CD4-positive, alpha-beta T cell (primary cell): Measurements from ENCODE around the gene HSDL1. TPM values are rescaled to one million over a fixed set of nuclear protein-coding genes. Genes with fewer than 3 reads are reported as not detected.
"Not testable (repeated sequence)": the region's sequence is repeated elsewhere in the genome, so short reads cannot be mapped to it uniquely, and the experiment has no call there.

ENCODE experiments used
- ATAC-seq: fragments of 200-7000 bp; cut with Tn5 transposase; one replicate; pipeline ENCODE4 v1.10.0; 2022; ENCODE audit warnings: mild to moderate bottlenecking; ENCODE audit not compliant: poor library complexity
- CTCF ChIA-PET: fragments of 350-600 bp; sonication (Branson Sonifier 250); formaldehyde crosslinking; loops from one replicate; lab custom pipeline; 2021; ENCODE audit warnings: antibody characterized with exemption, inconsistent platforms; lab: Charles Lee
- POLR2A ChIA-PET: fragments of 350-600 bp; sonication (Branson Sonifier 250); formaldehyde crosslinking; loops from one replicate; lab custom pipeline; 2021; ENCODE audit warnings: antibody characterized with exemption, inconsistent platforms; lab: Charles Lee
- DNase-seq, 14 experiments: peaks; one replicate each; pipeline ENCODE4 v3.0.0-alpha.2; 2013 to 2020; ENCODE audit warnings: mixed read lengths in 2 of 14
- H3K27ac ChIP-seq, 2 donors: one replicate each; pipeline versions ENCODE4 v1.5.1 to v1.7.0; 2013; ENCODE audit warnings: low read length in 2 of 2, low read depth in 1 of 2, mild to moderate bottlenecking in 1 of 2
- H3K27me3 ChIP-seq, 2 experiments: 1 replicate in 1 of 2; 2 replicates in 1 of 2; pipeline versions ENCODE4 v1.6.1 to v1.7.0; 2013; ENCODE audit warnings: low read length in 2 of 2, control low read depth in 1 of 2, mild to moderate bottlenecking in 1 of 2, moderate library complexity in 1 of 2; ENCODE audit not compliant: insufficient read depth in 2 of 2, control insufficient read depth in 1 of 2
- H3K36me3 ChIP-seq: one replicate; pipeline ENCODE4 v1.6.1; 2013; ENCODE audit warnings: low read length, control low read depth; ENCODE audit not compliant: insufficient read depth
- H3K4me1 ChIP-seq: one replicate; pipeline ENCODE4 v1.6.1; 2013; ENCODE audit warnings: low read length, control low read depth; ENCODE audit not compliant: insufficient read depth
- H3K4me3 ChIP-seq: one replicate; pipeline ENCODE4 v1.5.1; 2013; ENCODE audit warnings: mild to moderate bottlenecking, low read length, moderate library complexity
- H3K9me3 ChIP-seq, 2 experiments: 1 replicate in 1 of 2; 2 replicates in 1 of 2; pipeline versions ENCODE4 v1.6.1 to v1.7.0; 2013; ENCODE audit warnings: low read length in 2 of 2, mild to moderate bottlenecking in 2 of 2, control low read depth in 1 of 2, moderate library complexity in 1 of 2; ENCODE audit not compliant: control insufficient read depth in 1 of 2, insufficient read depth in 1 of 2
- H3K27ac Mint-ChIP-seq: one replicate; pipeline ENCODE4 v1.8.0; 2020; ENCODE audit warnings: mixed read lengths
- H3K27me3 Mint-ChIP-seq: one replicate; pipeline ENCODE4 v1.8.0; 2021; ENCODE audit warnings: mixed read lengths
- H3K36me3 Mint-ChIP-seq: one replicate; pipeline ENCODE4 v1.8.0; 2021; ENCODE audit warnings: low read depth, mixed read lengths
- H3K4me1 Mint-ChIP-seq: one replicate; pipeline ENCODE4 v1.8.0; 2021; ENCODE audit warnings: low read depth, mixed read lengths
- H3K4me3 Mint-ChIP-seq: one replicate; pipeline ENCODE4 v1.8.0; 2020; ENCODE audit warnings: mild to moderate bottlenecking, mixed read lengths
- H3K9me3 Mint-ChIP-seq: one replicate; pipeline ENCODE4 v1.8.0; 2020; ENCODE audit warnings: mixed read lengths
- intact Hi-C, 2 experiments: fragments of 100-400 bp; cut with DNase I in 1 of 2; cut with micrococcal nuclease in 1 of 2; formaldehyde crosslinking; loops; one replicate each; pipeline versions ENCODE4 v1.15.1 to v1.9.0; 2023 to 2025; cut with DNase I, micrococcal nuclease
- total RNA-seq, 174 experiments: library from RNA in 2 of 174; stranded (reverse) in 2 of 174; gene quantifications; one replicate each; pipeline ENCODE4 v1.2.3 and lab custom pipeline; 2021 to 2026
- TF ChIP-seq, protein P1 (sequence below): fragments of 200-600 bp; IDR thresholded peaks from one replicate; pipeline ENCODE4 v1.8.0; 2022; ENCODE audit warnings: antibody characterized with exemption, mild to moderate bottlenecking

HSDL1 gene
- total RNA-seq, 2 experiments from 2014 or later, result 9.4 to 12.1 TPM

DNA sequence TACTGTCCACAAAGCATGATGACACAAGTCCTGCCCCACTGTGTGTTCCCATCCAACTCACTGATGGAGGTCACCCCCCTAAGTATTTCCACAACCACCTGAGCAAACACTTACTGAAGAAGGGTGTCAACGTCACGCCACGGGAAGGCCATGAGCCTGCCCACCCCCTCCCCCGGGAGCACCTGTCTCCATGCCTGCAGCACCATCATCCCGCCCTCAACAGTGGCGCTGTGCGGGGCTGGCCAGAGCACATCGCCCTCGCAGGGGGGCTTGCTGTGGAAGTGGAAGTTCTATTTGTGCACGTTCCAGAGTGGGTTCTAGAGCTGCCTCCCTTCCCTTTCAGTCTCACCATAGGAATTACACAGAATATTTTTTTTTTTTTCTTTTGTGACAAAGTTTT is 24.0 kb downstream of the HSDL1 start:
- H3K27ac Mint-ChIP-seq, result no peak overlapping the region

DNA sequence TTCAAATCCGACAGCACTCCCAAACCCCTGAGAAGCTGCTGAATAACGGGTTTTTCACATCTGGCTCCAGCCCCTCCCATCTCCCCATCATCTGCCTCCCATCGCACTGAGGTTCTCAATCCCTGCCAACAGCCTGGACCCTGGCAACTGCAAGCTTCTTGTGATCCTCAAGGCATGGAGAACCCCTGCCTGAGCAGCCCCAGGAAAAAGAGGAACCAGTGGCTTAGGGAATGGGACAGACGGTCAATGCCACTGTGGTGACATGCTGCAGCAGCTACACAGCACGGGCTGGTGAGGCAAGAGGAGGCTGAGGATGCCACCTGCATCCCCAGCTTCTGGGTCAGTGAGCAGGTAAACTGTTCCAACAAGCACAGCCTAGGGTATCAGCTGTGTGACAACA is 25.0 kb downstream of the HSDL1 start:
- Mint-ChIP-seq H3K36me3 (peaks cover 29% of the 10 kb centered on the region), H3K27ac (no peak overlapping the region), H3K9me3 (no peaks in the 10 kb centered on the region), H3K4me1 (peaks cover 26% of the 10 kb centered on the region), H3K27me3 (no peaks in the 10 kb centered on the region), H3K4me3 (no peak overlapping the region)
- intact Hi-C loops, result no loop called here
- H3K9me3 ChIP-seq, result no peaks in the 10 kb centered on the region
- ATAC-seq (no peak), DNase-seq (no peak)
- no peak overlapping the region for H3K4me3 ChIP-seq
- TF ChIP-seq, protein P1, sequence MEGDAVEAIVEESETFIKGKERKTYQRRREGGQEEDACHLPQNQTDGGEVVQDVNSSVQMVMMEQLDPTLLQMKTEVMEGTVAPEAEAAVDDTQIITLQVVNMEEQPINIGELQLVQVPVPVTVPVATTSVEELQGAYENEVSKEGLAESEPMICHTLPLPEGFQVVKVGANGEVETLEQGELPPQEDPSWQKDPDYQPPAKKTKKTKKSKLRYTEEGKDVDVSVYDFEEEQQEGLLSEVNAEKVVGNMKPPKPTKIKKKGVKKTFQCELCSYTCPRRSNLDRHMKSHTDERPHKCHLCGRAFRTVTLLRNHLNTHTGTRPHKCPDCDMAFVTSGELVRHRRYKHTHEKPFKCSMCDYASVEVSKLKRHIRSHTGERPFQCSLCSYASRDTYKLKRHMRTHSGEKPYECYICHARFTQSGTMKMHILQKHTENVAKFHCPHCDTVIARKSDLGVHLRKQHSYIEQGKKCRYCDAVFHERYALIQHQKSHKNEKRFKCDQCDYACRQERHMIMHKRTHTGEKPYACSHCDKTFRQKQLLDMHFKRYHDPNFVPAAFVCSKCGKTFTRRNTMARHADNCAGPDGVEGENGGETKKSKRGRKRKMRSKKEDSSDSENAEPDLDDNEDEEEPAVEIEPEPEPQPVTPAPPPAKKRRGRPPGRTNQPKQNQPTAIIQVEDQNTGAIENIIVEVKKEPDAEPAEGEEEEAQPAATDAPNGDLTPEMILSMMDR, result no peak
- no peaks in the 10 kb centered on the region for H3K27me3 ChIP-seq
- no peaks in the 10 kb centered on the region for H3K36me3 ChIP-seq
- H3K27ac ChIP-seq, result no peak overlapping the region
- ChIA-PET CTCF (interaction anchor here (0.6 to 1.0 kb wide), 2 partner anchors 13 to 67 kb away, joined by 3 to 4 read pairs; partner anchors contain the start of gene TAF1C), POLR2A (no interaction called here)
- peaks cover 20% of the 10 kb centered on the region for H3K4me1 ChIP-seq

More for the DNA sequence above, 24.0 kb downstream of the HSDL1 start:
- H3K9me3 Mint-ChIP-seq, result no peaks in the 10 kb centered on the region
- no peak overlapping the region for H3K4me3 Mint-ChIP-seq
- ChIA-PET POLR2A (no interaction called here), CTCF (no interaction called here)
- H3K36me3 Mint-ChIP-seq, result peaks cover 33% of the 10 kb centered on the region
- no peak overlapping the region for H3K4me3 ChIP-seq
- H3K9me3 ChIP-seq, result no peaks in the 10 kb centered on the region
- TF ChIP-seq, protein P1, result no peak
- peaks cover 16% of the 10 kb centered on the region for H3K4me1 Mint-ChIP-seq
- intact Hi-C loops, result no loop called here
- H3K27me3 Mint-ChIP-seq, result no peaks in the 10 kb centered on the region
- DNase-seq (no peak), ATAC-seq (no peak)
- H3K4me1 ChIP-seq, result peaks cover 13% of the 10 kb centered on the region
- H3K27ac ChIP-seq, result no peak overlapping the region
- H3K27me3 ChIP-seq, result no peaks in the 10 kb centered on the region
- H3K36me3 ChIP-seq, result no peaks in the 10 kb centered on the region

DNA sequence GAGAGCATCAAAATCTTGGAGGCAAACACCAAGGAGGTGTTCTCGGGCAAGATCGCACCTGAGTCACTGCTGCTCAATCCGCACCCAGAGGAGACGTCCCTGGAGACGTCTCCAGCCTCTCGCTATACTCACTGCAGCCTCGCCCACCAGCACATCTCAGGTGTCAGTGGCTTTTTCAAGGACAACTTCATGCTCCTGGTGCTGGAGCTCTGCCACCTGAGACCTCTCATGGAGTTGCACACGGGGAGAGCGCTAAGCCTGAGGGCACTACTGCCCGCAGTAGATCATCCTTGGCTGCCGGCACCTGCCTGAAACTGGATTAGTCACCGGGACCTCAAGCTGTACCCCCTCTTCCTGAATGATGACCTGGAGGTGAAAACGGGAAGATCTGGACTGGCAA is 25.6 kb downstream of the HSDL1 start:
- Histone ChIP-seq H3K36me3 (no peaks in the 10 kb centered on the region), H3K4me1 (peaks cover 27% of the 10 kb centered on the region), H3K27ac (no peak overlapping the region), H3K9me3 (no peaks in the 10 kb centered on the region), H3K27me3 (no peaks in the 10 kb centered on the region), H3K4me3 (no peak overlapping the region)
- intact Hi-C loops, result loop anchor here in 1 of 2 experiments (1.0 to 10.0 kb wide), 2 partner anchors 70 to 895 kb away; partner anchors contain the start of gene ZDHHC7
- CTCF ChIA-PET, result interaction anchor here (5.4 kb wide), 1 partner anchor 68 kb away, joined by 44 read pairs; the partner anchor contains the start of gene TAF1C
- no peak for ATAC-seq
- TF ChIP-seq, protein P1, result no peak
- H3K4me1 Mint-ChIP-seq, result peaks cover 27% of the 10 kb centered on the region
- no peak overlapping the region for H3K27ac Mint-ChIP-seq
- H3K27me3 Mint-ChIP-seq, result no peaks in the 10 kb centered on the region
- H3K36me3 Mint-ChIP-seq, result peaks cover 27% of the 10 kb centered on the region
- H3K9me3 Mint-ChIP-seq, result no peaks in the 10 kb centered on the region
- H3K4me3 Mint-ChIP-seq, result peak overlapping the region; percentile 45
- POLR2A ChIA-PET, result no interaction called here
- DNase-seq, result no peak

DNA sequence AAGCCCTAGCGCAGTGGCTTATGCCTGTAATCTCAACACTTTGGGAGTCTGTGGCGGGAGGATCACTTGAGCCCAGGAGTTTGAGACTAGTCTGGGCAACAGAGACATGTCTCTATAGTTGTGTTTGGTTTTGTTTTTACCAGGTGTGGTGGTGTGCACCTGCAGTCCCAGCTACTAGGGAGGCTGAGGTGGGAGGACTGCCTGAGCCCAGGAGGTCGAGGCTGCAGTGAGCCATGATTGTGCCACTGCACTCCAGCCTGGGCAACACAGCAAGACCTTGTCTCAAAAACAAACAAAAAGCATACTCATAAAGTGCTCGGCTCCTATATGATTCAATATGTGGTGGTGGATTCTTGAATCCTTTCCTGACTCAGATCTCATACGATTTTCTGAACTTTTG is 26.7 kb downstream of the HSDL1 start:
- peak overlapping the region; percentile 77 for H3K4me3 Mint-ChIP-seq
- peaks cover 21% of the 10 kb centered on the region for H3K36me3 Mint-ChIP-seq
- not testable (repeated sequence) for H3K9me3 Mint-ChIP-seq, H3K27ac ChIP-seq, H3K27me3 Mint-ChIP-seq, DNase-seq, H3K36me3 ChIP-seq, H3K4me3 ChIP-seq, ATAC-seq, H3K27me3 ChIP-seq, H3K9me3 ChIP-seq
- peaks cover 33% of the 10 kb centered on the region for H3K4me1 ChIP-seq
- ChIA-PET POLR2A (interaction anchor here (2.6 to 3.2 kb wide), 3 partner anchors 13 to 69 kb away, joined by 9 to 36 read pairs (median 13); partner anchors contain the start of gene TAF1C), CTCF (interaction anchor here (3.1 to 5.4 kb wide), 2 partner anchors 34 to 69 kb away, joined by 14 to 44 read pairs; partner anchors contain the start of gene TAF1C)
- H3K27ac Mint-ChIP-seq, result peak overlapping the region; percentile 63
- intact Hi-C loops, result loop anchor here in 1 of 2 experiments (10.0 kb wide), 1 partner anchor 896 kb away; the partner anchor contains the start of gene ZDHHC7
- peaks cover 31% of the 10 kb centered on the region for H3K4me1 Mint-ChIP-seq
